Measurements from ENCODE around the gene MORN5.

MORN5 gene

GRCh38 chr9:122218935-122219855, 59.5 kb downstream of the MORN5 start:
- no peak for DNase-seq (ENCODE audit: low read depth, low spot score)
- in situ Hi-C loops (cut with HindIII; ENCODE audit: low sequenced_read_pairs) = no loop called here
- no peak overlapping the region for H3K4me3 ChIP-seq (ENCODE audit: low read depth, low read length)
- no peak for TF ChIP-seq CTCF (IDR thresholded peaks at IDR 0.05; ENCODE audit: low read depth, low read length)

- H3K4me3 ChIP-seq (ENCODE audit: low read depth, low read length) = no peak overlapping the region
- TF ChIP-seq CTCF (IDR thresholded peaks at IDR 0.05; ENCODE audit: low read depth, low read length) = no peak
- DNase-seq (ENCODE audit: low read depth, low spot score) = no peak
- in situ Hi-C loops (cut with HindIII; ENCODE audit: low sequenced_read_pairs) = no loop called here
These were observed 60.4 kb downstream of the MORN5 start for GRCh38 chr9:122219856-122220672.

GRCh38 chr9:122220673-122221182, 61.0 kb downstream of the MORN5 start:
- H3K4me3 ChIP-seq (ENCODE audit: low read depth, low read length) = no peak overlapping the region
- TF ChIP-seq CTCF (IDR thresholded peaks at IDR 0.05; ENCODE audit: low read depth, low read length) = no peak
- no peak for DNase-seq (ENCODE audit: low read depth, low spot score)
- in situ Hi-C loops (cut with HindIII; ENCODE audit: low sequenced_read_pairs) = no loop called here

- in situ Hi-C loops (cut with HindIII; ENCODE audit: low sequenced_read_pairs) = no loop called here
- no peak for TF ChIP-seq CTCF (IDR thresholded peaks at IDR 0.05; ENCODE audit: low read depth, low read length)
- H3K4me3 ChIP-seq (ENCODE audit: low read depth, low read length) = no peak overlapping the region
- no peak for DNase-seq (ENCODE audit: low read depth, low spot score)
These were observed 61.6 kb downstream of the MORN5 start for GRCh38 chr9:122221183-122221811.

GRCh38 chr9:122222791-122223190, 63.1 kb downstream of the MORN5 start:
- in situ Hi-C loops (cut with HindIII; ENCODE audit: low sequenced_read_pairs) = no loop called here
- no peak for DNase-seq (ENCODE audit: low read depth, low spot score)
- no peak for TF ChIP-seq CTCF (IDR thresholded peaks at IDR 0.05; ENCODE audit: low read depth, low read length)
- no peak overlapping the region for H3K4me3 ChIP-seq (ENCODE audit: low read depth, low read length)

GRCh38 chr9:122223435-122223834, 63.7 kb downstream of the MORN5 start:
- DNase-seq (ENCODE audit: low read depth, low spot score) = no peak
- in situ Hi-C loops (cut with HindIII; ENCODE audit: low sequenced_read_pairs) = no loop called here
- TF ChIP-seq CTCF (IDR thresholded peaks at IDR 0.05; ENCODE audit: low read depth, low read length) = no peak

More at GRCh38 chr9:122223435-122223834, 63.7 kb downstream of the MORN5 start:
- H3K4me3 ChIP-seq (ENCODE audit: low read depth, low read length) = no peak overlapping the region
